HEK293 (cell line): Measurements from ENCODE around the gene CACNG4.

Experiments used
- GLI4 ChIP-seq: fragments of 450-650 bp; formaldehyde crosslinking; IDR thresholded peaks from 2 replicates; pipeline ENCODE4 v1.5.1; 2016; ENCODE audit warnings: missing biosample characterization, missing genetic modification characterization
- YY1 ChIP-seq: fragments of 450-650 bp; formaldehyde crosslinking; IDR thresholded peaks from 2 replicates; pipeline ENCODE4 v1.5.1; 2018; ENCODE audit warnings: missing biosample characterization, missing genetic modification characterization
- ZNF140 ChIP-seq: fragments of 450-650 bp; formaldehyde crosslinking; IDR thresholded peaks from 2 replicates; pipeline ENCODE4 v1.5.1; 2016; ENCODE audit warnings: missing biosample characterization, missing genetic modification characterization

GRCh38 chr17:66965801-66966262 is 1.3 kb downstream of the CACNG4 start:
- TF ChIP-seq YY1 (tag by site-specific recombination) (no peak), ZNF140 (no peak), GLI4 (tag by site-specific recombination) (no peak)
